ENCODE data around the gene SMAD4. TPM values are rescaled to one million over a fixed set of nuclear protein-coding genes. Genes with fewer than 3 reads are reported as not detected.
"Not testable (repeated sequence)": the region's sequence is repeated elsewhere in the genome, so short reads cannot be mapped to it uniquely, and the experiment has no call there.

The SMAD4 gene
- total RNA-seq, 1 experiment from 2014 or later: 96.7 TPM

DNA sequence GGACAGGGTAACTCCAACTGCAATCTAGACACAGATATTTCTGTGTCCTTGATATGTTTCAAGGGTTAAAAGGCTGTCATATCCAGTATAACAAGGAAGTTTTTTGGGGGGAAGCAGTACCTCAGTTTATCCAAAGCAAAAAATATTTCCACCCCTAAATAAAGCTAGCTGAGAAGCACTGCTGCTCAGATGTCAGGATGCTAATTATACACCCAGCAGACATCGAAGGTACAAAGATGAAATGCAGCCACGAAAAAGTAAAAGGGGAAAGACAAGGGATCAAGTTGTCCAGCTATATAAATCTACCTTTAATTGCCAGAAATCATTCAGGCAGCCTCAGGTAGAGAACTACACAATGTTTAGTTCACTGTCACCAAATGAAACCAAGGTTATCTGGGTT is 36.0 kb upstream of the SMAD4 start:
- DNase-seq: no peak
- Mint-ChIP-seq H3K4me3 (ENCODE audit: low read depth, unreplicated experiment) (no peak overlapping the region), H3K9me3 (ENCODE audit: low read depth, unreplicated experiment) (no peaks in the 10 kb centered on the region), H3K36me3 (ENCODE audit: insufficient read depth, unreplicated experiment) (no peaks in the 10 kb centered on the region), H3K27ac (ENCODE audit: unreplicated experiment) (no peak overlapping the region), H3K27me3 (ENCODE audit: unreplicated experiment) (no peaks in the 10 kb centered on the region), H3K4me1 (ENCODE audit: low read depth, unreplicated experiment) (no peaks in the 10 kb centered on the region)
- intact Hi-C loops (cut with micrococcal nuclease; ENCODE audit: unreplicated experiment): no loop called here
- TF ChIP-seq CTCF (IDR thresholded peaks at IDR 0.05; ENCODE audit: unreplicated experiment): no peak
- BruUV-seq (replicated peaks): no TSS peak
- CTCF ChIA-PET: no interaction called here

DNA sequence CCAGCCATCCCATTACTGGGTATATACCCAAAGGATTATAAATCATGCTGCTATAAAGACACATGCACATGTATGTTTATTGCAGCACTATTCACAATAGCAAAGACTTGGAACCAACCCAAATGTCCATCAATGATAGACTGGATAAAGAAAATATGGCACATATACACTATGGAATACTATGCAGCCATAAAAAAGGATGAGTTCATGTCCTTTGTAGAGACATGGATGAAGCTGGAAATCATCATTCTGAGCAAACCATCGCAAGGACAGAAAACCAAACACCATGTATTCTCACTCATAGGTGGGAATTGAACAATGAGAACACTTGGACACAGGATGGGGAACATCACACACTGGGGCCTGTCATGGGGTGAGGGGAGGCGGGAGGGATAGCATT is 26.8 kb upstream of the SMAD4 start:
- H3K9me3 Mint-ChIP-seq (ENCODE audit: low read depth, unreplicated experiment); DNase-seq; H3K27me3 Mint-ChIP-seq (ENCODE audit: unreplicated experiment); BruUV-seq (replicated peaks); intact Hi-C loops (cut with micrococcal nuclease; ENCODE audit: unreplicated experiment); H3K4me3 Mint-ChIP-seq (ENCODE audit: low read depth, unreplicated experiment); CTCF ChIA-PET; H3K27ac Mint-ChIP-seq (ENCODE audit: unreplicated experiment); H3K4me1 Mint-ChIP-seq (ENCODE audit: low read depth, unreplicated experiment); H3K36me3 Mint-ChIP-seq (ENCODE audit: insufficient read depth, unreplicated experiment): not testable (repeated sequence)

DNA sequence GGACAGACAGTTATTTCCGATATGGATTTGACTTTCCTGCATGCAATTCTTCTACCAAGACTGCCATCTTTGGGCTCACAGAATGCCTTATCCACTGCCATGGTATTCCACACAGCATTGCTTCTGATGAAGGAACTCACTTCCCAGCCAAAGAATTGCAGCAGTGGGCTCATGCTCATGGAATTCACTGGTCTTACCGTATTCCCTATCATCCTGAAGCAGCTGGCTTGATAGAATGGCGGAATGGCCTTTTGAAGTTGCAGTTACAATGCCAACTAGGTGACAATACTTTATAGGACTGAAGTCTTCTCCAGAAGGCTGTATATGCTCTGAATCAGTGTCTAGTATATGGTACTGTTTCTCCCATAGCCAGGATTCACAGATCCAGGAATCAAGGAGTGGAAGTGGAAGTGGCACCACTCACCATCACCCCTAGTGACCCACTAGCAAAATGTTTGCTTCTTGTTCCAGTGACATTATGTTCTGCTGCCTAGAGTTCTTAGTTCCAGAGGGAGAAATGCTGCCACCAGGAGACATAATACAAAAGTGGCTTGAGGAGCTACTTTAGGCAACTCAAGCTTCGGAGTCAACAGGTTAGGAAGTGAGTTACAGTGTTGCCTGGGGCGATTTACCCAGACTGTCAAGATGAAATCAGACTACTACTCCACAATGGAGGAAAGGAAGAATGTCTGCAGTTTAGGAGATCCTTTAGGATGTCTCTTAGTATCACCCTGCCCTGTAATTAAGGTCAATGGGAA is 23.8 kb upstream of the SMAD4 start:
- no peak for DNase-seq
- no peak overlapping the region for H3K27ac Mint-ChIP-seq (ENCODE audit: unreplicated experiment)
- BruUV-seq (replicated peaks): no TSS peak
- H3K36me3 Mint-ChIP-seq (ENCODE audit: insufficient read depth, unreplicated experiment): no peaks in the 10 kb centered on the region
- H3K4me1 Mint-ChIP-seq (ENCODE audit: low read depth, unreplicated experiment): no peaks in the 10 kb centered on the region
- intact Hi-C loops (cut with micrococcal nuclease; ENCODE audit: unreplicated experiment): no loop called here
- no peak overlapping the region for H3K4me3 Mint-ChIP-seq (ENCODE audit: low read depth, unreplicated experiment)
- TF ChIP-seq CTCF (IDR thresholded peaks at IDR 0.05; ENCODE audit: unreplicated experiment): no peak
- H3K9me3 Mint-ChIP-seq (ENCODE audit: low read depth, unreplicated experiment): no peaks in the 10 kb centered on the region
- no peaks in the 10 kb centered on the region for H3K27me3 Mint-ChIP-seq (ENCODE audit: unreplicated experiment)
- CTCF ChIA-PET: no interaction called here

GRCh38 chr18:51006948-51007789 is 22.8 kb upstream of the SMAD4 start:
- no peak for DNase-seq

More at GRCh38 chr18:51006948-51007789, 22.8 kb upstream of the SMAD4 start:
- no peaks in the 10 kb centered on the region for H3K9me3 Mint-ChIP-seq (ENCODE audit: low read depth, unreplicated experiment)
- CTCF ChIA-PET: no interaction called here
- no peaks in the 10 kb centered on the region for H3K36me3 Mint-ChIP-seq (ENCODE audit: insufficient read depth, unreplicated experiment)
- no TSS peak for BruUV-seq (replicated peaks)
- no peak for TF ChIP-seq CTCF (IDR thresholded peaks at IDR 0.05; ENCODE audit: unreplicated experiment)
- no peak overlapping the region for H3K27ac Mint-ChIP-seq (ENCODE audit: unreplicated experiment)
- H3K4me3 Mint-ChIP-seq (ENCODE audit: low read depth, unreplicated experiment): no peak overlapping the region
- intact Hi-C loops (cut with micrococcal nuclease; ENCODE audit: unreplicated experiment): no loop called here
- H3K4me1 Mint-ChIP-seq (ENCODE audit: low read depth, unreplicated experiment): no peaks in the 10 kb centered on the region
- no peaks in the 10 kb centered on the region for H3K27me3 Mint-ChIP-seq (ENCODE audit: unreplicated experiment)
